ENCODE results near the gene BCAT1. TPM values are rescaled to one million over a fixed set of nuclear protein-coding genes. Genes with fewer than 3 reads are reported as not detected.

BCAT1 gene
- total RNA-seq, 1 donor, result 453 TPM

- no peak for DNase-seq (ENCODE audit: low read depth)
- no peak for TF ChIP-seq CTCF (IDR thresholded peaks at IDR 0.05; ENCODE audit: insufficient read depth, low read length)
- no peak overlapping the region for H3K4me3 ChIP-seq (ENCODE audit: low read depth, low read length)
Measured at GRCh38 chr12:24977060-24977459, 28.2 kb upstream of the BCAT1 start.

- no peak overlapping the region for H3K4me3 ChIP-seq (ENCODE audit: low read depth, low read length)
- DNase-seq (ENCODE audit: low read depth), result peak; percentile 47
- no peak for TF ChIP-seq CTCF (IDR thresholded peaks at IDR 0.05; ENCODE audit: insufficient read depth, low read length)
Measured at GRCh38 chr12:24975425-24975824, 26.5 kb upstream of the BCAT1 start.

GRCh38 chr12:24974216-24974615 is 25.3 kb upstream of the BCAT1 start:
- TF ChIP-seq CTCF (IDR thresholded peaks at IDR 0.05; ENCODE audit: insufficient read depth, low read length), result no peak
- no peak overlapping the region for H3K4me3 ChIP-seq (ENCODE audit: low read depth, low read length)
- no peak for DNase-seq (ENCODE audit: low read depth)

GRCh38 chr12:24972078-24972477 is 23.2 kb upstream of the BCAT1 start:
- DNase-seq (ENCODE audit: low read depth), result no peak
- H3K4me3 ChIP-seq (ENCODE audit: low read depth, low read length), result no peak overlapping the region
- no peak for TF ChIP-seq CTCF (IDR thresholded peaks at IDR 0.05; ENCODE audit: insufficient read depth, low read length)

GRCh38 chr12:24970177-24970576 is 21.3 kb upstream of the BCAT1 start:
- no peak overlapping the region for H3K4me3 ChIP-seq (ENCODE audit: low read depth, low read length)
- TF ChIP-seq CTCF (IDR thresholded peaks at IDR 0.05; ENCODE audit: insufficient read depth, low read length), result no peak
- no peak for DNase-seq (ENCODE audit: low read depth)

GRCh38 chr12:24966951-24967564 is 18.2 kb upstream of the BCAT1 start:
- no peak overlapping the region for H3K4me3 ChIP-seq (ENCODE audit: low read depth, low read length)
- DNase-seq (ENCODE audit: low read depth), result no peak

More at GRCh38 chr12:24966951-24967564, 18.2 kb upstream of the BCAT1 start:
- no peak for TF ChIP-seq CTCF (IDR thresholded peaks at IDR 0.05; ENCODE audit: insufficient read depth, low read length)
